GM18502 (cell line): ENCODE measurements around the gene UQCRC2.
"Not testable (repeated sequence)": the region's sequence is repeated elsewhere in the genome, so short reads cannot be mapped to it uniquely, and the experiment has no call there.

ENCODE experiments used
- ATAC-seq: cut with Tn5 transposase; IDR thresholded peaks from one replicate; pipeline ENCODE4 v1.9.1; 2021; ENCODE audit warnings: mild to moderate bottlenecking; ENCODE audit not compliant: unreplicated experiment, poor library complexity

The UQCRC2 gene

DNA sequence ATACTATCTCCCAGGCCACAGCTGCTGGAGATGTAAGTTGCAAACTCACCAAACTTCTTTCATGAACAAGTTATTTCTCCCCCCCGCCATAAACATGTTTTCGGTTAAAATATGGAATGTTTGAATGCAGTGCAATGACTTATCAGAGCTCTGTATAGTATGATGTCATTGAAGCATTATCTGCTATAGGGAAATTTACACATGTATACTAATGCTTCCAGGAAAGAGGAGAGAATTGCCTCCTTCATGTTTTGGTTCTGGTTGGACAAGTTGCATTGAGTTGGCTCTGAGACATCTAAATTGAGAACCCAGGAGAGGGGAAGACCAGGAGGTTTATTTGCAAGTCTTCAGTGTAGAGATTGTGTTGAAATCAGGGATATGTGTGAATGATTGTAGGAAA lies 20.8 kb downstream of the UQCRC2 start:
- ATAC-seq = no peak

DNA sequence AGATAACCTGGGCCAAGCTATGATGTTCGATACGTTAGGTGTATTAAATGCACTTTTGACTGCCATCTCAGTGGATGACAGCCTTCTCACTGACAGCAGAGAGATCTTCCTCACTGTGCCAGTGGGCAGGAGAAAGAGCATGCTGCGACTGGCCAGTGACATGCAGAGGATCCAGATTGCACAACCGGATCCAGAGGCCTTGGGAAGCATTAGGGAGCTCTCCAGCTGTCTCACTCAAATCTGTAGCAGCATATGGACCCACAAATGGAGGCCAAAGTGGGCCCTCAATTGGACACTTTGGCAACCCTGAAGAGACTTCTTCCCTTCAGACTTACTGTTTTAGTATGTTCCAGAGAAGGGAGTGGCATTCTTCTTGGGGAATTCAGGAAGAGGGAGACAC lies 26.9 kb downstream of the UQCRC2 start:
- no peak for ATAC-seq

DNA sequence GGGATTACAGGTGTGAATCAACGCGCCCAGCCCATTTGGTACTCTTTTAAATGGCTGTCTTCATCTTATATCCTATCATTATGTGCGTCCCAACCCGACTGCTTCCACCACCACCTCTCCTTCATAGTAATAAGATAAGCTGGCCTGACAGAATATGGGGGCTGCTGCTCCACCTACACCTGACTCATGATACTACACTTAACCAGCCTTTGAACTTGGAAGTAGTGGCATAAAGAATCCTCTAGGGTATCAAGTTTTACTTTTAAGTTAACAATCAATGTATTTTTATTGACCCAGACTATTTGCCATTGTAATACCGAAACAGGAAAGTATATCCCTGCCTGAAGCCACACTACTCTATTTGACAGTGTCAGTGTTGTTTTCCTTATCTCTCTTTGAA lies 28.9 kb downstream of the UQCRC2 start:
- no peak for ATAC-seq

DNA sequence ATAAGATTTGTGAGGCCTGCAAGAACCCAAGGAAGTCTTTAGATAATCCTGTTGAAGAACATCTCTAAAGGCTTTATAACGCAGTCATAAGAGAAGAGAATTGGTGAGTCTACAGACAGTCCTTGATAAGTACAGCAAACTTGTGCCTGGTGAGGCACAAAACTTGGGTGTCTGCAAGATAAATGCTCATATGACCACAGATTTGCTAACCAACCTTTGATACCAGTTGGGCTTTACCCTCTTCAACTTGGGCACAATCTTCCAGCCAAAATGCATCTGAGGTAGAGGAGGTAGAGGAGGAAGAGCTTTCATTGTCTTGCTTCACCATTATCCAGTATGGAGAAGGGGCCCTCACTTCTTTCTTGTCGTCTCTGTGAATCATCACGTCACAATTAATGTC lies 30.9 kb downstream of the UQCRC2 start:
- ATAC-seq = no peak

DNA sequence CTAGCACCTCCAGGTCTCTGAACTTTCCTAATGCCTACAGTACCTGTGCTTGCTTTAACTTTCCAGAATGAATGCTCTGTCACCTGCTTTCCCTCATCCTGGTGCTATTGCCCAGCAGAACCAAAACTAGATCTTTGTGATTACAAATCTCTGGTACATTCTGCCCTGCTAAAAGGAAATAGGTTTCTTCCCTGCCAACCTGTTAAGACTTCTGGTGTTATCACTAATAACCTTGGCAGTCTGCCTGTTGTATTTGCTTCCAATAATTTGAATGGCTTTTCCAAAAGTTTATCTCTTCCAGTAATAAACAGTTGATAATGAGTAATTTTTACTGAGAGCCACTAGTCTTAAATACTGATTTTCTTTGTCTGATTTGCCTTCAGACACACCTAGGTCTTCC lies 32.4 kb downstream of the UQCRC2 start:
- no peak for ATAC-seq

DNA sequence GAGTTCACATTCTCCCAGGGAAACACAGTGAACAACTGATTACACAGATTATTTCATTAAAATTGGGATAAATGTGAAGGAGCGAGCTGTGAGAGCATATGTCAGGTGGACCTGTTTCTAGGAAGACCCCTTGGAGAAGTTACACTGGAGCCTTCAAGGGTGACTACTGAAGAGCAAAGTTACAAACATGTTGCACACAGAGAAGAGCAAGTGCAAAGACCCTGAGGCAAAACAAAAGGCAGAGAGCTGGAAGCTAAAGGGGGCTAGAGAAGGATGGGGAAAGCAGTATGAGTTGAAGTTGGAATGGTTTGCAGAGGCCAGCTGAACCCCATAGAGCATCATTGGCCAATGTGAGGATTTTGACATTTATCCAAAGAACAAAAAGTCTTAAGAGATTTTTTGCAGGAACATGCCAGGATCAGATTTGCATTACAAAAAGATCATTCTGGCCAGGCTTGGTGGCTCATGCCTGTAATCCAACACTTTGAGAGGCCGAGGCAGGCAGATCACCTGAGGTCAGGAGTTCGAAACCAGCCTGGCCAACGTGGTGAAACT lies 33.6 kb downstream of the UQCRC2 start:
- no peak for ATAC-seq

DNA sequence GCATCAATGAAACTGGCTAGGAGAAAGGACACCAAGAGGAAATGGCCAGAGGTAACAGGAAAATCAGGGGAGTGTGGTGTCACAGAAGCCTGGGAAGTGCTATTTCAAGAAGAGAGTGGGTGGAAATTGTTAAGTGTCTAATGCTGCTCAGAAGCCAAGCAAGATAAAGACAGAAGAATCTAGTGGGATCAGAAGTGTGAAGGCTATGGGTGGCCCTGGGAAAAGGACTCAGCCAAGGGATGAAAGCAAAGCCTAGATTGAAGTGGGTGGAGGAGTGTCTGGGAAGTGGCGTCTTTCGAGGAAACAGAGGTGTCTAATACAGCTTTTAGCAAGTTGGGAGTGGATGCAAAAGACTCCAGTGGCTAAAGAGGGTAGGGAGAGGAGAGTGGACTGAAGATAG lies 34.3 kb downstream of the UQCRC2 start:
- ATAC-seq = no peak

DNA sequence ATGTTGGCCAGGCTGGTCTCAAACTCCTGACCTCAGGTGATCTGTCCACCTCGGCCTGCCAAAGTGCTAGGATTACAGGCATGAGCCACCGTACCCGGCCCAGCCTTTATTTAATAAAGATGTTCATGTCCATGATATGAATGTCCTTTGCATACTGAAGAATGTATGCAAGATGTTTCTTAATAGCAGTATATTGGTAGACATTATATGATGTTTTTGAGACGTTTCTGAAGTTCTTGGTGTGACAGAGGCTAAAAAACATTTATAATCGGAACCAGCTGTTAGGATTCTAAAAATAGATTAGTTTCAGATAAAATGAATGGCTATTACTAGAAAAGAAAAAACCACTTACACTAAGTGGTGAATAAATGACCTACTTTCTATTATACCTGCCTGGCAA lies 36.0 kb downstream of the UQCRC2 start:
- no peak for ATAC-seq

DNA sequence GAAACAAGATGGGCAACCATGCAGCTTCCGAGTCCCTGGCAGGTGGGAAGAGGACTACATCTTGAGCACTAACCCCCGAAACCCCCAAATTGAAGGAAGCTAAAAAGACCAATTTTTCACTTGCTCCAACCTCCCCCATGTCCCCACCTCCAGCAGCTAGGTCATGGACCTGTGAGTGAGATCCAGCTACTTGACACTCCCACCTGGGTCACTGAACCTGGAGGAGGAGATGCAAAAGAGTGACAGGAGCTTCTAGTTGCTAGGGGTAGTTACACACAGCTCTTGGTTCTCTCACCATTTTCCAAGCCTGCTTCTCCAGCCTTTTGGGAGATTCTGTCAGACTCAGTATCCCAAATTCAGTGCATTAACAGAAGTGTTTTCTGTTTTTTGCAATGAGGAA lies 36.6 kb downstream of the UQCRC2 start:
- ATAC-seq = no peak

DNA sequence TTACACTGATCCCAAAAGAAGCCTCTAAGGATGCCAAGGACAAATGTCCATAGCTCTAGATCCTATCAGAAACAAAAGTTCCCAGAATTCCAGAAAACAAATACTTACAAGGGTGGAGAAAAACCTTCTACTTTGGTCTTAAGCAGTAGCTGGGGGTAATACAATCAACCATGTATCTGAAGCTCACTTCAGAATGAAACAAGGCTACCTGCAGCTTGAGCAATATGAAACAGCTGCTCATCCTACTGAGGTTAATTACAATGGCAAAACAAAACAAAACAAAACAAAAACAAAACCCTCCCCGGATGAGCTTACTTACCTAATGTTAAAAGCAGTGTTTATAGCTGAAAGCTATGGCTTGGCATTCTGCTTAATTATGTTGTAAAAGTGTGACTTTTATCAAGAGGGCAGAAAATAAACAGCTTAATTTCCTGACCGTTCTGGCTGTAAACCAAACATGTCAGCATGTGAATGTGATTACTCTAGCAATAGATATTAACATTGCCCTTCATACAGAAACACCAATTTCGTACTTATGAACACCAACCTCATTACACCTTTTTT lies 37.3 kb downstream of the UQCRC2 start:
- ATAC-seq = no peak

DNA sequence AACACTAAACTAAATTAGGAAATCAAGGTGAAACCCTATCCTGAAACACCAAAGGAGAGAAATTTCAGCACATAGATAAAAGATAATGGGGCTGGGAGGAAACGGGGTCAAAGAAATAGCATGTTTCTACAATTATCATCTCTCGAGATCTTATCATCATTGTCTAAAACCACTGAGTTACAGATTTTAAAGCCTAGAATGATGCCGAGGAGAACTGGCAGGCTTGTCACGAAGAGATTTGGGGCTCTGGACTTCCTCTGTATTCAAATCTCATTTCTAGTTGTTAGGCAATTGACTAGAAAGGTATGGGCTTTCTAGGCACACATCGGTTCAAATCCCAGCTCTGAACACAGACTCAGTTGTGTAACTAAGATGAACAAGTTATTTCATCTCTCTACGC lies 38.5 kb downstream of the UQCRC2 start:
- no peak for ATAC-seq

DNA sequence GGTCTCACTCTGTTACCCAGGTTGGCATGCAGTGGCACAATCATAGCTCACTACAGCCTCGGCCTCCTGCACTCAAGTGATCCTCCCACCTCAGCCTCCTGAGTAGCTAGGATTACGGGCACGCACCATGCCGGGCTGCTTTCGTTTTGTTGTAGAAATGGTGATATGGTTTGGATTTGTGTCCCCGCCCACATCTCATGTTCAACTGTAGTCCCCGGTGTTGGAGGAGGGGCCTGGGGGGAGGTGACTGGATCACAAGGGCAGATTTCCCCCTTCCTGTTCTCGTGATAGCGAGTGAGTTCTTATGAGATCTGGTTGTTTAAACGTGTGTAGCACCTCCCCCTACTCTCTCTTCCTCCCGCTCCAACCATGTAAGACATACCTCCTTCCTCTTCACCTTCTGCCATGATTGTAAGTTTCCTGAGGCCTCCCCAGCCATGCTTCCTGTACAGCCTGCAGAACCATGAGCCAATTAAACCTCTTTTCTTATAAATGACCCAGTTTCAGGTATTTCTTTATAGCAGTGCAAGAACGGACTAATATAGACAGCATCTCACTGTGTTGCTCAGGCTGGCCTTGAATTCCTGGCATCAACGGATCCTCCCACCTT lies 41.8 kb downstream of the UQCRC2 start:
- no peak for ATAC-seq

DNA sequence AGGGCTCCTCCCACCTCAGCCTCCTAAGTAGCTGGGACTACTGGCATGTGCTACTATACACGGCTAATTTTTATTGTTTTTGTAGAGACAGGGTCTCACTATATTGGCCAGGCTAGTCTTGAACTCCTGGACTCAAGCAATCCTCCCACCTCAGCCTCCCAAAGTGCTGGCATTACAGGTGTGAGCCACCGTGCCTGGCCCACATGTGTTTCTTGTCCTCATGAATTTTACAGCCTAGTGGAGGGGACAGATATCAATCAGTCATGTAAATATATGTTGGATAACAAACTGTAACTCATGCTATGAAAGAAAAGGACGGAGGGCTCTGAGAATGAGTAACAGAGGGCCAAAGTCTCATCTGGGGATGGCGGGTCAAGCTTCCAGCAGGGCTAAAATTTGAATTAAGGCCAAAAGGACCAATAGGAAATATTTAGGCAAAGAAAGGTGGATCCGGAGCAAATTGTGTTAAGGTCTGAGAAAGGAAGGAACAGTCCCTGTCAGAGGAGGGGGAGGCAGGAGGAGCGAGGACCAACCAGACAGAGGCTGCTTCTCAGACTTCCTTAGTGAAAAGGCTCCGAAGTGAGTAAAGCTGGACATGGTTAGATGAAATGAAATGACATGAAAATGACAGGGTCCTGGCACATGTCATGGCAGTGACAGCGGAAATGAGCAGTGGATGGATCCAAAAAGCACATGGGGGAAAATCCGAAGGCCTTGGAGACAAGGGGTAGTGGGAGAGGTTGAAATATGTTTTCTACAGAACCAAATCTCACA lies 43.9 kb downstream of the UQCRC2 start:
- ATAC-seq = no peak

DNA sequence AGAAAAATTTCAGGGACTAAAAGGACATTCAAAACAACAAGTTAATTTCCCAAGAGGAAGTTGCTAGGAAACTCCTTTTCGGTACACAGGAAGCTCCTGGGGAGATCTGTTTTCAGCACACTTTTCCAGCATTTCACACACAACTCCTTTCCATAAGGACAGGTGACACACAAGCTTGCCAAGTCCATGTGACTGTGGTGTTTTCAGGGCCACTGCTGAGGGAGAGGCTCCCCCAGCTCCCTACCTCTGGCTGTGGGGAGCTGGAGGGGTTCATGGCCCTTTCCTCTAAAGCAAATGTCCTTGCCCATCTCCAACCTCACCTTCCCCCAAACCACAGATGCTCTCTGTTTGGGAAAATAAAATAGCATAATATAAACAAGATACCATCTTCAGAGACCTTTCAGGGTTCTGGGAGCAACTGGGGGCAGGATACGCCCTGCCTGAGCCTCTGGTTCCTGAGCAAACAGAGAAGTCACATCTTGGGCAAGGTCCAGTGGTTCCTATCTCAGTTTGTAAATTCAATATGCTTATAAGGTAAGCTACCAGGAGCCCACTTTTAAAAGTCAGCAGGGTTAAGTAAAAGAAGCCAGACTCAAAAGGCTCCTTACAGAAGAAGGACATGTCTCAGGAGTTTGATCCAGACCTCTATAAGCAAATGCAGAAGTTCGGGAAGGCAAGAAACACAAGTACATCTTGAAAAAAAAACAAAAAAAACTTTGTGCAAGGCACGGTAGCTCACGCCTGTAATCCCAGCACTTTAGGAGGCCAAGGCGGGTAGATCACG lies 44.7 kb downstream of the UQCRC2 start:
- ATAC-seq = no peak

DNA sequence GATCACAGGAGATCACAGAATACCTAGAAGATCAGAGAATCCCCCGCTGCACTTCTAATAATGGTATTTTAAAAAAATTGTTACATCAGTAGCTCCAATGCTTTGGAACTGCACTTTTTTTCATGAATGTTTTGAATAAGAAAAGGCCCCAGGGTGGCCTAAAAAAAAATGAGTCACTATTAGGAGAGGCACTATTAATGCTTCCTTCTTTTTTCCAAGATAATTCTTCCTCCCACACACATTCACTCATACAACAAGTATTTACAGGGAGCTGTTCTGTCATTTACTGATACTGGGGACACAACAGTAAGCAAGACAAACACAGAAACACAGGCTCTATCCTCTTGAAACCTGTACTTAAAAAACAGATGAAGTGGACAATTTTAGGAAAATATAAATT lies 48.4 kb downstream of the UQCRC2 start:
- no peak for ATAC-seq

DNA sequence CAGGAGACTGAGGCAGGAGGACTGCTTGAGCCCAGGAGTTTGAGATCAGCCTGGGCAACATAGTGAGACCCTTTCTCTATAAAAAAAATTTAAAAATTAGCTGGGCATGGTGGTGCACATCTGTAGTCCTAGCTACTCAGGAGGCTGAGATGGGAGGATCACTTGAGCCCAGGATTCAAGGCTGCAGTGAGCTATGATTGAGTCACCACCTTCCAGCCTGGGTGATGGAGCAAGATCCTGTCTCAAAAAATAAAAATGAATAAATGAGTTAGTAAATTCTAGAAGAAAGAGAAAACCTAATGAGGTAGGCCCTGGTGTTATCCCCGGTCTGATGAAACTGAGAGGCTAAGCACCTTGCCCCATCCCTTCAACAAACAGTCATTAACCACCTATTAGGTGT lies 48.9 kb downstream of the UQCRC2 start:
- ATAC-seq = not testable (repeated sequence)

DNA sequence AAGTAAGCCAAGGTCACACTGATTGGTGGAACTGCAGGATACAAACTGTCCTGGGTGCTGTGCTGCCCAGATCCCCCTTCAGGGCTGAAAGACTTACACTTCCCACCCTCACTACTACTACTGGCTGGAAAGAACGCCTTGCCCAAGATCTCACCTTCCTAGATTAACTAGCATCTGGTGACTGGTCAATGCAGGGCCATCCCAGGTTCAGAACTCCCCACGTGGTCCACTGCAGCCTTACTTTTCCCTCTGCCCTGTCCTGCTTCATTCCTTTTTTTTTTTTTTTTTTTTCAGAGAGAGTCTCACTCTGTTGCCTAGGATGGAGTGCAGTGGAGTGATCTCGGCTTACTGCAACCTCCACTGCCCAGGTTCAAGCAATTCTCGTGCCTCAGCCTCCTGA lies 50.0 kb downstream of the UQCRC2 start:
- ATAC-seq = no peak

DNA sequence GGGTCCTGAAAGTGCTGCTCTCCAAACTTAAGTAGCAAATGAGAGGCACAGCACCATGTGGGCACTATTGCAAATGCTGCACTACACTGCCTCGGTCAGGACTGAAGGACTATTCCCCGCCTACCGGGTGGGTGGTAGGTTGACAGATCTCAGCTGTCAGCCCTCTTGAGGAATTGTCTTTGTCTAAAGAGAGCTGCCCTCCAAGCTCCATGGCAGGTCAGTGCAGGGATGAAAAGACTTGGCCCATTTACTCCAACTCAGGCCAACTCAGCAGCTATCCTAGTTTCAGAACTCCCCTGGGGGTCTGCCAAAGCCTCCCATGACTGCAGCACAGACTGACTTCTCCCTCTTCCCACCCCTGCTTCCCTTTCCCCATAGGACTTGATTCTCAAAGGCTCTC lies 51.2 kb downstream of the UQCRC2 start:
- no peak for ATAC-seq

DNA sequence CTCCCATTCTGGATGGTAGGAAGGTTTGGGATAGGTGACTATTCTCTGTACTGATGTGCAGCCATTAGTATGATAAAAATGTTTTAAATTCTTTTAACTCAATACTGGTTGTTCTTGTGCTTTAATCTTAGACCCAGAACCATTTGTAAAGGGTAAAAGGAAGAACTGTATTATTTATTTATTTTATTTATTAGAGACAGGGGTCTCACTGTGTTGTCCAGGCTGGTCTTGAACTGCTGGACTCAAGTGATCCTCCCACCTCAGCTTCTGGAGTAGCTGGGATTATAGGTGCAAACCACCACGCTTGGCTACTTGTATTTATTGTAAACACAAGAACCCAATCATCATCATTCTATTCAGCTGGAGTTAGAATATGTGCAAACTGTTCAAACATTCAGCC lies 52.6 kb downstream of the UQCRC2 start:
- ATAC-seq = no peak

DNA sequence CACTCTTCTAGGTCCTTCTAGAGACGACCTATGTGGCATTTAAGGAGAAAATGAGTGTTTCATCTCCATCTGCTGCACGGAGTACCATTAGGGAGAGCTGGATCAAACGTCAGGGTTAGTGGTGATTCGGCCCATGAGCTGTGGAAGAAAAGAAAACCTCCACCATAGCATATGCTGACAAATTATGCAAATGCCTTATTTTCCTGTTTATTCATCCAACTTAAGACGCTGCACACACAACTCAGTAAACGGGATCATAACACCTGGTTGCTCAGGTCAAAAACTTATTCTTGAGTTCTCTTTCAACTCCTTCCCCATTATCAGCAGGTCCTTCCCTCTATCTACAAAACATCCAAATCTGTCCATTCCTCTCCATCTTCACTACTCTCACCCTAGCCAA lies 53.5 kb downstream of the UQCRC2 start:
- no peak for ATAC-seq

DNA sequence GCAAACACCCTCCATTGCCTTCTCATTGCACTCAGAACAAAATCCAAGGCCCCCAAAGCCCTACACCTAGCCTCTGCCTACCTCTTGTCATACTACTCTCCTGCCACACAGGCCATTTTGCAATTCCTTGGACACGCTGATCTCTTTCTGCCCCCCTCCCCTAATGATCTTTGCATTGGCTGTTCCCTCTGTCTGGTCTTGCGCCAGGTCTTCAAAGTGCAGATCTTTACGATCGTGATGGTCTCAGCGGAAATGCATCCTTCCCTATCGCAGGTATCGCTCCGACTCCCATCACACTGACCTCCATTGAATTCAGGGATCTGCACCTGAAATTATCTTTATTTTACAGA lies 54.0 kb downstream of the UQCRC2 start:
- ATAC-seq = no peak
